Activated naive CD8-positive, alpha-beta T cell treated with anti-CD3 and anti-CD28 coated beads for 36 hours (primary cell): Measurements from ENCODE around the gene CALML3. TPM values are rescaled to one million over a fixed set of nuclear protein-coding genes. Genes with fewer than 3 reads are reported as not detected.

Experiments used
- DNase-seq: peaks from one replicate; pipeline ENCODE4 v3.0.0; 2021
- H3K27ac Mint-ChIP-seq: one replicate; pipeline ENCODE4 v1.8.0; 2022; ENCODE audit warnings: mild to moderate bottlenecking, moderate library complexity, mixed read lengths
- H3K27me3 Mint-ChIP-seq: one replicate; pipeline ENCODE4 v1.8.0; 2022; ENCODE audit warnings: mild to moderate bottlenecking, mixed read lengths
- H3K36me3 Mint-ChIP-seq: one replicate; pipeline ENCODE4 v1.8.0; 2021; ENCODE audit warnings: mild to moderate bottlenecking, mixed read lengths
- H3K4me1 Mint-ChIP-seq: one replicate; pipeline ENCODE4 v1.8.0; 2021; ENCODE audit warnings: mixed read lengths
- H3K4me3 Mint-ChIP-seq: one replicate; pipeline ENCODE4 v1.8.0; 2022; ENCODE audit warnings: mild to moderate bottlenecking, moderate library complexity, mixed read lengths
- H3K9me3 Mint-ChIP-seq: one replicate; pipeline ENCODE4 v1.8.0; 2022; ENCODE audit warnings: mixed read lengths
- total RNA-seq, 2 experiments: library from RNA; stranded (reverse); gene quantifications; one replicate each; pipeline ENCODE4 v1.2.3, GENCODE V29; 2021

The CALML3 gene
- total RNA-seq, 2 experiments from 2014 or later = not detected

- DNase-seq = no peak
- Mint-ChIP-seq H3K4me3 (no peak overlapping the region), H3K27me3 (no peaks in the 10 kb centered on the region), H3K36me3 (no peaks in the 10 kb centered on the region), H3K4me1 (peaks cover 9% of the 10 kb centered on the region), H3K27ac (no peak overlapping the region), H3K9me3 (no peaks in the 10 kb centered on the region)
These were observed 38.6 kb upstream of the CALML3 start for GRCh38 chr10:5485948-5486852.

GRCh38 chr10:5486853-5487235 is 37.9 kb upstream of the CALML3 start:
- H3K4me1 Mint-ChIP-seq = peaks cover 9% of the 10 kb centered on the region
- no peak overlapping the region for H3K27ac Mint-ChIP-seq
- no peaks in the 10 kb centered on the region for H3K36me3 Mint-ChIP-seq
- no peaks in the 10 kb centered on the region for H3K27me3 Mint-ChIP-seq
- H3K4me3 Mint-ChIP-seq = no peak overlapping the region
- peaks cover under 1% of the 10 kb centered on the region for H3K9me3 Mint-ChIP-seq
- no peak for DNase-seq

GRCh38 chr10:5488272-5489161 is 36.2 kb upstream of the CALML3 start:
- no peak overlapping the region for H3K27ac Mint-ChIP-seq
- peaks cover 8% of the 10 kb centered on the region for H3K9me3 Mint-ChIP-seq
- no peaks in the 10 kb centered on the region for H3K36me3 Mint-ChIP-seq
- peak overlapping the region; percentile 2 for H3K4me3 Mint-ChIP-seq
- peaks cover 9% of the 10 kb centered on the region for H3K4me1 Mint-ChIP-seq
- H3K27me3 Mint-ChIP-seq = no peaks in the 10 kb centered on the region
- DNase-seq = no peak

DNA sequence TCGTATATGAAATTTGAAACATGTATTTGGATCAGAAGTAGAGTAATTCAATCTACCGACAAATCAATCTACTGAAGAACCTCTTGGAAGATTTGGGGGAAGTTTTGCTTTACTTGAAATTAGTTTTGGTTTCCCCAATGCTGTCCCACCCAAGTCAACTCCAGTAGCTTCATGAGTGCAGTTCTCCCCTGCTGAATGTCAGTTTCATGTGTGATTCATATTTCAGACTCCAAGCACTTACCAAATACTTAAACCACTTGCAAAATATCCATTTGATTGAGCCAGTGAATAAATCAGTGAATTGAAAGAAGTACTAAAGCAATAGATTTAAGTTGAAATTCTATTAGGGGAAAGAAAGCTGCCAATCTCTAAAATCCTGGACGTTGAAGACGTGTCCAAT is 34.7 kb upstream of the CALML3 start:
- Mint-ChIP-seq H3K27me3 (no peaks in the 10 kb centered on the region), H3K4me3 (no peak overlapping the region), H3K9me3 (peaks cover 8% of the 10 kb centered on the region), H3K4me1 (peaks cover 9% of the 10 kb centered on the region), H3K27ac (no peak overlapping the region), H3K36me3 (no peaks in the 10 kb centered on the region)
- DNase-seq = no peak

GRCh38 chr10:5490698-5491464 is 33.9 kb upstream of the CALML3 start:
- no peaks in the 10 kb centered on the region for H3K27me3 Mint-ChIP-seq
- no peak overlapping the region for H3K27ac Mint-ChIP-seq
- H3K4me1 Mint-ChIP-seq = peaks cover 9% of the 10 kb centered on the region
- peaks cover 8% of the 10 kb centered on the region for H3K9me3 Mint-ChIP-seq
- H3K36me3 Mint-ChIP-seq = no peaks in the 10 kb centered on the region
- H3K4me3 Mint-ChIP-seq = no peak overlapping the region
- no peak for DNase-seq

DNA sequence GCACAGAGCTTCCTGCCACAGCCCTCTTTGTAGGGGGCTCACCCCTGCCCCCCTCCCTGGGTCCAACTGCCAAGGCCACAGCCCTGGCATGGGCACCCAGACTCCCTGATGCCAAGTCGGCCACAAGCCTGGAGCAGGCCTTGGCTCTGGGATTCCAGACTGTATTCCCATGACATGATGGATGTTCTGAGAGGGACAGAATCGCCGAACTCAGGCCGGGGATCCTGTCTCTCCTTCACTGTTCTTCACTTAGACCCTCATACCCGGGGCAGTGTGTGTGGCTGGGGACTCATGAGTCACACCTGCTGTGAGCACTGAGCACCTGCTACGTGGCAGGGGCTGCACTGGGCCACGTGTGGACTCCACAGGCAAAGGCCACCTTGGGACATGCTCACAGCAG is 33.3 kb upstream of the CALML3 start:
- Mint-ChIP-seq H3K4me1 (peaks cover 9% of the 10 kb centered on the region), H3K4me3 (no peak overlapping the region), H3K27ac (no peak overlapping the region), H3K27me3 (no peaks in the 10 kb centered on the region), H3K36me3 (no peaks in the 10 kb centered on the region), H3K9me3 (peaks cover 8% of the 10 kb centered on the region)
- no peak for DNase-seq

DNA sequence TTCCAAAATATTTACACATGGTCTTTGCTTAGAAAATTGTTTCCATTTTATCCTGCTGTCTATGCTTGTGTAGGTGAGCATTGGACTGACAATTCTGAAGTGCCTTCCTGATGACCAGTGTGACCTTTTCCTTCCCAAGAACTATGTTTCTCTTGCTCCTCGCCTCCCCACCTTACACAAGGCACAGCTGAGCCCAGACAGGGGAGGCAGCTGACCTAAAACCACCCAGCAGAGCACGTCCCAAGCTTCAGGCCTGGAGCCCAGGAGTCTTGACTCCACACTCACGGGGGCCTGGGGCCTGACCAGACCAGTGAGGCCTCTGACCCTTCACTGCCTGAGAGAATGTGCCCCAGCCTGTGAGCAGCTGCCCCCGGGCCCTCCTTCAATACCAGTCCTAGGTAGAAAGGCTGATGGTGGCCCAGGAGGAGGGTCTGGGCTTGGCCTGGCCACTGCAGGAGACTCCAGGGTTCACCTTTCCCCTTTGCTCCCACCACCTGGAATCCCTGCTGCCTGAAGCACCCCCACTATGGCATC is 32.4 kb upstream of the CALML3 start:
- Mint-ChIP-seq H3K27me3 (no peaks in the 10 kb centered on the region), H3K36me3 (no peaks in the 10 kb centered on the region), H3K4me1 (peaks cover 9% of the 10 kb centered on the region), H3K27ac (no peak overlapping the region), H3K9me3 (peaks cover 8% of the 10 kb centered on the region), H3K4me3 (no peak overlapping the region)
- DNase-seq = no peak

DNA sequence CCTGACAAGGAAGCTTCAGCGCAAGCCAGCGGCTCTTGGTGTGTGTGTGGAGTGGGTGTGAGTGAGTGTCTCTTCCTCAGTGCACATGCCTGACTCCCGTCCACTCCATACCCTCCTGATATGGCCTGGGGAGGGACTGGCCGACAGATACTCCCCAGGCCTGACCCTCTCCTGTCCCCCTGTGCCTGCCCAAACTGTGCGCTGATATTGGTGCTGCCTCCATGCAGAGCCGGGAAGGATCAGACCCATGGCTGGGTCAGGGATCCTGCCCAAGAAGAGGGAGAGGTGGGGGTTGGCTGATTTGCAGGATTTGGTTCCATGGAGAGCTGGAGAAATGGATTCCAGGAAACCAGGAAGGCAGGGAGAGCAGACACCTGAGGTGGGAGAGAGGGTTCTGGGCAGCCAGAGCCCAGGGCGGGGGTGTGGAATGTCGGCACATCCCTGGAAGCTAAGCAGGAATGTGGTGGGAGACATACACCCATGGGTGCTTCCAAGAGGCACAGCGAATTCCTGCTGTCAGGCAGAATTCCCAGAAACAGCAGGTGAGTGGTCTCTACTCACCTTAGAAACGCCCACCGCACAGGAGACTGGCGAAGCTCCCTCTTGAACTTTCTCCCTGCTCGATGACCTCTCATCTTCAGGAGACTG is 31.7 kb upstream of the CALML3 start:
- no peak overlapping the region for H3K4me3 Mint-ChIP-seq
- H3K27ac Mint-ChIP-seq = no peak overlapping the region
- H3K4me1 Mint-ChIP-seq = peaks cover 9% of the 10 kb centered on the region
- H3K9me3 Mint-ChIP-seq = peaks cover 8% of the 10 kb centered on the region
- H3K36me3 Mint-ChIP-seq = no peaks in the 10 kb centered on the region
- no peak for DNase-seq
- H3K27me3 Mint-ChIP-seq = no peaks in the 10 kb centered on the region

GRCh38 chr10:5493691-5494090 is 31.1 kb upstream of the CALML3 start:
- Mint-ChIP-seq H3K27ac (no peak overlapping the region), H3K4me1 (peaks cover 9% of the 10 kb centered on the region), H3K9me3 (peaks cover 8% of the 10 kb centered on the region), H3K36me3 (no peaks in the 10 kb centered on the region), H3K4me3 (no peak overlapping the region), H3K27me3 (no peaks in the 10 kb centered on the region)
- no peak for DNase-seq

GRCh38 chr10:5494611-5495010 is 30.1 kb upstream of the CALML3 start:
- Mint-ChIP-seq H3K27me3 (no peaks in the 10 kb centered on the region), H3K9me3 (peaks cover 8% of the 10 kb centered on the region), H3K27ac (no peak overlapping the region), H3K4me3 (no peak overlapping the region), H3K36me3 (no peaks in the 10 kb centered on the region), H3K4me1 (peaks cover 9% of the 10 kb centered on the region)
- no peak for DNase-seq

DNA sequence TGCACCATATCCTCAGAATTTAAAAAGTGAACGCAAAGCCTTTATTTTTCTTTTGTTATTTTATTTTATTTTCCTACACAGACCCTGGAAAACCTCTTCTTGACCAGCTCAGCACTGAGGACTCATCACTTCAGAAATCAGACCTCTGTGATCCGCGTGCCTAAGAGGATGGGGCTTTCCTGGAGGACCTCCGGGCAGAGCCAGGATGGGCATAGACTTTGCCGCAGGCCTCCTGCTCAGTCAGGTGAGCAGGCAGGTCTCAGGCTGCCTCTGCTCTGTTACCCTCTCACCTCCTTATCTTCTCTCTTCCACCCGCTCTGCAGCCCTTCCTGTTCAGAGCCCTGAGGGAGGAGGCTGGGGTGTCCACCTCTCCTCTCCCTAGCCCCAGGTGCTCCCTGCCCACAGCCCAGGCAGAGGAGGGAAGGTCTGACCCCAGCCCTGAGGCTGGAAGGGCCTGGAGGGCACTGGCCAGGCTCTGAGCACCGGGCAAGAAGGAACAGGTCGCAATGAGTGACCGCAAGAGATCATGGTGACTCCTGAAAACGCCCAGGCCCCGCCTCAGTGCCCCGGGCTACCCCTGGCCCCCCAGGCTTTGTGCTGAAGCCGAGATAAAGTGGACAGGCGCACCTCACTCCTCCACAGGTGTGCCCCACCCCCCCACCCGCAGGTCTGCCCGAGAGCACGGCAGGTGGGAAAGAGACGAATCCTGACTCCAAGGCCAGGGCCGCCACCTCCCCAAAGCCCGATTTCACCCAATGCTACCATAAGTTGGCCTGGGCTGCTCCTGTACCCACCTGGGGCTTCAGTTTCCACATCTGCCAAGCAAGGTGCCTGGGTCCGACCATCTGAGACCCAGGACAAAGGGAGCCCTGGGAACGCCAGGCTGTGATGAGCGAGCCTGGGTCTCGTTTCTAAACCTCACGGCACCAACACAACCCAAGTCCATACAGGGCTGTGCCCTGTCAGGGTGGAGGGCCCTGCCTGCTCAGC is 28.2 kb upstream of the CALML3 start:
- no peaks in the 10 kb centered on the region for H3K4me1 Mint-ChIP-seq
- H3K36me3 Mint-ChIP-seq = no peaks in the 10 kb centered on the region
- H3K4me3 Mint-ChIP-seq = no peak overlapping the region
- no peaks in the 10 kb centered on the region for H3K27me3 Mint-ChIP-seq
- DNase-seq = no peak
- peaks cover 8% of the 10 kb centered on the region for H3K9me3 Mint-ChIP-seq
- no peak overlapping the region for H3K27ac Mint-ChIP-seq

DNA sequence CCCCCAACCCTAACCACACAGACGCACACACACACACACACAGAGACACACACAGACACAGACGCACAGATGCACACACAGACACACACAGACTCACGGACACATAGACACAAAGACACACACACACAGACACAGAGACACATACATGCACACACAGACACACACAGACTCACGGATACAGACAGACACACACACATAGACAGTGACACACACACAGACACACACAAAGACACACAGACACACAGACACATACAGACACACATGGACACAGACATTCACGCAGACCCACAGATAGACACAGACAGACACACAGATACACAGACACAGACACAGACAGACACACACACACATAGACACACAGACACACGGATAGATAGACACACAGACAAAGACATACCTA is 27.5 kb upstream of the CALML3 start:
- no peak overlapping the region for H3K4me3 Mint-ChIP-seq
- no peaks in the 10 kb centered on the region for H3K4me1 Mint-ChIP-seq
- H3K27ac Mint-ChIP-seq = no peak overlapping the region
- H3K27me3 Mint-ChIP-seq = no peaks in the 10 kb centered on the region
- no peaks in the 10 kb centered on the region for H3K36me3 Mint-ChIP-seq
- peaks cover 2% of the 10 kb centered on the region for H3K9me3 Mint-ChIP-seq
- no peak for DNase-seq

GRCh38 chr10:5497948-5498730 is 26.6 kb upstream of the CALML3 start:
- Mint-ChIP-seq H3K9me3 (no peaks in the 10 kb centered on the region), H3K36me3 (no peaks in the 10 kb centered on the region), H3K27me3 (no peaks in the 10 kb centered on the region), H3K4me3 (no peak overlapping the region), H3K4me1 (no peaks in the 10 kb centered on the region), H3K27ac (no peak overlapping the region)
- no peak for DNase-seq
